OCI-LY7 (cell line): ENCODE measurements around the gene NCOA7.

Source experiments
- EZH2phosphoT487 ChIP-seq: fragments of 200-600 bp; sonication (generic); IDR thresholded peaks from 2 replicates; pipeline ENCODE4 v1.6.1; 2018; ENCODE audit warnings: low read depth, borderline replicate concordance, mild to moderate bottlenecking, mixed run types, antibody characterized with exemption, low read length, moderate library complexity, mixed read lengths
- TF ChIP-seq, protein P1 (sequence below): fragments of 200-600 bp; sonication (generic); conservative IDR thresholded peaks from 2 replicates; pipeline ENCODE4 v1.5.1; 2014; ENCODE audit warnings: mild to moderate bottlenecking, antibody characterized with exemption, low read length, moderate library complexity, mixed read lengths

DNA sequence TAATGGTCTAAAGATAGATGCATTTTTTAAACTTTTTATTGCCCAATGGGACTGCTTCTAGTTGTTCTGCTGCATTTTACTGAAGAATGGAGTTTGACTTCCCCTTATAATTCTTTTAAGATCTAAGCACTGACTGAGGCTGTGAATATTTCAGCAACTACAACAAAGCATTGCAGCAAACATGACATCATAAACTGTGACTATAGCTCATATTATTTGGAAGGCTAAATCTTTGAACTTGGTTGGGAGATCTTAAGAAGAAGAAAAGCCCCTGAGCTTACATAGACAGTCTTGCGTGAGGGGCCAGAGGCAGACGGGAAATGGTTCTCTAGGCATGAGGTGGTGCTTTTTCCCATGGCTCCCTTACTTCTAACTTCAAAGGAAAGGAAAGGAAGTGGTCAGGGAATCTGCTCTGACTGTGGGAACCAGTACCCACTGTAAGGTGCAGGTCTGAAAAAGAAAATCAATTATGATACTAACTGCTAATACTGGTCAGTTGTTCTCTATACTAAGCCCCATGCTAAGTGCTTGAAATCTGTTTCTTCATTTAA, 26.6 kb upstream of the NCOA7 start:
- TF ChIP-seq, protein P1, sequence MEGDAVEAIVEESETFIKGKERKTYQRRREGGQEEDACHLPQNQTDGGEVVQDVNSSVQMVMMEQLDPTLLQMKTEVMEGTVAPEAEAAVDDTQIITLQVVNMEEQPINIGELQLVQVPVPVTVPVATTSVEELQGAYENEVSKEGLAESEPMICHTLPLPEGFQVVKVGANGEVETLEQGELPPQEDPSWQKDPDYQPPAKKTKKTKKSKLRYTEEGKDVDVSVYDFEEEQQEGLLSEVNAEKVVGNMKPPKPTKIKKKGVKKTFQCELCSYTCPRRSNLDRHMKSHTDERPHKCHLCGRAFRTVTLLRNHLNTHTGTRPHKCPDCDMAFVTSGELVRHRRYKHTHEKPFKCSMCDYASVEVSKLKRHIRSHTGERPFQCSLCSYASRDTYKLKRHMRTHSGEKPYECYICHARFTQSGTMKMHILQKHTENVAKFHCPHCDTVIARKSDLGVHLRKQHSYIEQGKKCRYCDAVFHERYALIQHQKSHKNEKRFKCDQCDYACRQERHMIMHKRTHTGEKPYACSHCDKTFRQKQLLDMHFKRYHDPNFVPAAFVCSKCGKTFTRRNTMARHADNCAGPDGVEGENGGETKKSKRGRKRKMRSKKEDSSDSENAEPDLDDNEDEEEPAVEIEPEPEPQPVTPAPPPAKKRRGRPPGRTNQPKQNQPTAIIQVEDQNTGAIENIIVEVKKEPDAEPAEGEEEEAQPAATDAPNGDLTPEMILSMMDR, result no peak
- no peak for TF ChIP-seq EZH2phosphoT487
